ENCODE data around the gene CCDC30. TPM values are rescaled to one million over a fixed set of nuclear protein-coding genes. Genes with fewer than 3 reads are reported as not detected.
A peak's percentile ranks its signal among the peaks of the same experiment; 100 is the strongest.
"Not testable (repeated sequence)": the region's sequence is repeated elsewhere in the genome, so short reads cannot be mapped to it uniquely, and the experiment has no call there.

CCDC30 gene
- total and polyA plus RNA-seq, 4 experiments from 2014 or later: 2.5 to 7.1 (median 5.2) TPM

GRCh38 chr1:42469727-42470126, 6.6 kb downstream of the CCDC30 start:
- Histone ChIP-seq H3K27ac (ENCODE audit: low read depth, low read length) (no peak overlapping the region), H3K4me1 (ENCODE audit: insufficient read depth, low read length) (no peaks in the 10 kb centered on the region), H3K9me3 (ENCODE audit: control insufficient read depth in 1 of 2, low read length in 2 of 2) (no peaks in the 10 kb centered on the region), H3K36me3 (ENCODE audit: insufficient read depth, low read length) (no peaks in the 10 kb centered on the region), H3K27me3 (ENCODE audit: insufficient read depth, low read length) (no peaks in the 10 kb centered on the region), H3K4me3 (ENCODE audit: low read length in 2 of 2) (no peak overlapping the region)
- Mint-ChIP-seq H3K9me3 (no peaks in the 10 kb centered on the region), H3K27ac (no peak overlapping the region), H3K4me3 (no peak overlapping the region), H3K4me1 (no peaks in the 10 kb centered on the region), H3K36me3 (peaks cover 4 to 11% of the 10 kb centered on the region in 2 donors), H3K27me3 (no peaks in the 10 kb centered on the region)
- ChIA-PET POLR2A (ENCODE audit: partially characterized antibody) (no interaction called here), CTCF (ENCODE audit: partially characterized antibody) (no interaction called here)
- intact Hi-C loops (cut with micrococcal nuclease): no loop called here
- DNase-seq: no peak

GRCh38 chr1:42476605-42477004, 13.5 kb downstream of the CCDC30 start:
- no peaks in the 10 kb centered on the region for H3K4me1 ChIP-seq (ENCODE audit: insufficient read depth, low read length)
- no peaks in the 10 kb centered on the region for H3K4me1 Mint-ChIP-seq
- H3K27me3 Mint-ChIP-seq: no peaks in the 10 kb centered on the region
- ChIA-PET CTCF (ENCODE audit: partially characterized antibody) (no interaction called here), POLR2A (ENCODE audit: partially characterized antibody) (no interaction called here)
- H3K27me3 ChIP-seq (ENCODE audit: insufficient read depth, low read length): no peaks in the 10 kb centered on the region
- no peaks in the 10 kb centered on the region for H3K9me3 ChIP-seq (ENCODE audit: control insufficient read depth in 1 of 2, low read length in 2 of 2)
- no peak overlapping the region for H3K27ac Mint-ChIP-seq
- H3K36me3 Mint-ChIP-seq: peaks cover 3 to 12% of the 10 kb centered on the region in 2 donors
- no peak overlapping the region for H3K4me3 ChIP-seq (ENCODE audit: low read length in 2 of 2)
- intact Hi-C loops (cut with micrococcal nuclease): no loop called here
- H3K36me3 ChIP-seq (ENCODE audit: insufficient read depth, low read length): no peaks in the 10 kb centered on the region
- H3K27ac ChIP-seq (ENCODE audit: low read depth, low read length): no peak overlapping the region
- DNase-seq: no peak
- H3K9me3 Mint-ChIP-seq: no peaks in the 10 kb centered on the region
- no peak overlapping the region for H3K4me3 Mint-ChIP-seq

- POLR2A ChIA-PET (ENCODE audit: partially characterized antibody); H3K4me3 Mint-ChIP-seq; H3K9me3 Mint-ChIP-seq; H3K4me1 ChIP-seq (ENCODE audit: insufficient read depth, low read length); H3K27me3 ChIP-seq (ENCODE audit: insufficient read depth, low read length); H3K4me1 Mint-ChIP-seq; intact Hi-C loops (cut with micrococcal nuclease); H3K9me3 ChIP-seq (ENCODE audit: control insufficient read depth in 1 of 2, low read length in 2 of 2); DNase-seq; H3K4me3 ChIP-seq (ENCODE audit: low read length in 2 of 2); H3K27me3 Mint-ChIP-seq; CTCF ChIA-PET (ENCODE audit: partially characterized antibody); H3K27ac ChIP-seq (ENCODE audit: low read depth, low read length); H3K36me3 ChIP-seq (ENCODE audit: insufficient read depth, low read length): not testable (repeated sequence)
- Mint-ChIP-seq H3K36me3 (peaks cover 3 to 12% of the 10 kb centered on the region in 2 donors), H3K27ac (peak overlapping the region in 1 of 7 donors; percentile 0)
These were observed 14.3 kb downstream of the CCDC30 start for GRCh38 chr1:42477354-42477753.

GRCh38 chr1:42477775-42478174, 14.7 kb downstream of the CCDC30 start:
- Mint-ChIP-seq H3K4me3 (no peak overlapping the region), H3K27me3 (no peaks in the 10 kb centered on the region), H3K27ac (peak overlapping the region in 1 of 7 donors; percentile 0), H3K36me3 (peaks cover 7 to 12% of the 10 kb centered on the region in 2 donors), H3K9me3 (no peaks in the 10 kb centered on the region), H3K4me1 (no peaks in the 10 kb centered on the region)
- no peaks in the 10 kb centered on the region for H3K4me1 ChIP-seq (ENCODE audit: insufficient read depth, low read length)
- H3K9me3 ChIP-seq (ENCODE audit: control insufficient read depth in 1 of 2, low read length in 2 of 2): no peaks in the 10 kb centered on the region
- no peaks in the 10 kb centered on the region for H3K27me3 ChIP-seq (ENCODE audit: insufficient read depth, low read length)
- H3K27ac ChIP-seq (ENCODE audit: low read depth, low read length): no peak overlapping the region
- H3K4me3 ChIP-seq (ENCODE audit: low read length in 2 of 2): no peak overlapping the region
- DNase-seq: no peak
- POLR2A ChIA-PET (ENCODE audit: partially characterized antibody): no interaction called here
- H3K36me3 ChIP-seq (ENCODE audit: insufficient read depth, low read length): no peaks in the 10 kb centered on the region
- intact Hi-C loops (cut with micrococcal nuclease): no loop called here
- CTCF ChIA-PET (ENCODE audit: partially characterized antibody): no interaction called here

- Mint-ChIP-seq H3K36me3 (peaks cover 10 to 12% of the 10 kb centered on the region in 2 donors), H3K4me3 (no peak overlapping the region), H3K27ac (no peak overlapping the region), H3K27me3 (no peaks in the 10 kb centered on the region), H3K4me1 (no peaks in the 10 kb centered on the region), H3K9me3 (no peaks in the 10 kb centered on the region)
- Histone ChIP-seq H3K4me1 (ENCODE audit: insufficient read depth, low read length) (no peaks in the 10 kb centered on the region), H3K9me3 (ENCODE audit: control insufficient read depth in 1 of 2, low read length in 2 of 2) (no peaks in the 10 kb centered on the region), H3K4me3 (ENCODE audit: low read length in 2 of 2) (no peak overlapping the region), H3K27me3 (ENCODE audit: insufficient read depth, low read length) (no peaks in the 10 kb centered on the region), H3K27ac (ENCODE audit: low read depth, low read length) (no peak overlapping the region), H3K36me3 (ENCODE audit: insufficient read depth, low read length) (no peaks in the 10 kb centered on the region)
- CTCF ChIA-PET (ENCODE audit: partially characterized antibody): no interaction called here
- intact Hi-C loops (cut with micrococcal nuclease): no loop called here
- no peak for DNase-seq
- POLR2A ChIA-PET (ENCODE audit: partially characterized antibody): no interaction called here
These were observed 16.5 kb downstream of the CCDC30 start for GRCh38 chr1:42479621-42480020.

GRCh38 chr1:42480921-42481320, 17.8 kb downstream of the CCDC30 start:
- no peak overlapping the region for H3K4me3 Mint-ChIP-seq
- no peaks in the 10 kb centered on the region for H3K9me3 Mint-ChIP-seq
- H3K27me3 Mint-ChIP-seq: no peaks in the 10 kb centered on the region
- intact Hi-C loops (cut with micrococcal nuclease): no loop called here
- ChIA-PET CTCF (ENCODE audit: partially characterized antibody) (no interaction called here), POLR2A (ENCODE audit: partially characterized antibody) (no interaction called here)
- no peak for DNase-seq
- Histone ChIP-seq H3K4me3 (ENCODE audit: low read length in 2 of 2) (no peak overlapping the region), H3K27me3 (ENCODE audit: insufficient read depth, low read length) (no peaks in the 10 kb centered on the region), H3K27ac (ENCODE audit: low read depth, low read length) (no peak overlapping the region), H3K9me3 (ENCODE audit: control insufficient read depth in 1 of 2, low read length in 2 of 2) (no peaks in the 10 kb centered on the region), H3K36me3 (ENCODE audit: insufficient read depth, low read length) (no peaks in the 10 kb centered on the region), H3K4me1 (ENCODE audit: insufficient read depth, low read length) (no peaks in the 10 kb centered on the region)
- peak overlapping the region in 1 of 7 donors; percentile 53 for H3K27ac Mint-ChIP-seq
- H3K4me1 Mint-ChIP-seq: no peaks in the 10 kb centered on the region
- H3K36me3 Mint-ChIP-seq: peaks cover 10 to 18% of the 10 kb centered on the region in 2 donors

GRCh38 chr1:42482635-42483153, 19.6 kb downstream of the CCDC30 start:
- Histone ChIP-seq H3K36me3 (ENCODE audit: insufficient read depth, low read length) (no peaks in the 10 kb centered on the region), H3K4me1 (ENCODE audit: insufficient read depth, low read length) (no peaks in the 10 kb centered on the region), H3K9me3 (ENCODE audit: control insufficient read depth in 1 of 2, low read length in 2 of 2) (no peaks in the 10 kb centered on the region), H3K27me3 (ENCODE audit: insufficient read depth, low read length) (no peaks in the 10 kb centered on the region), H3K4me3 (ENCODE audit: low read length in 2 of 2) (no peak overlapping the region), H3K27ac (ENCODE audit: low read depth, low read length) (no peak overlapping the region)
- POLR2A ChIA-PET (ENCODE audit: partially characterized antibody): no interaction called here
- H3K36me3 Mint-ChIP-seq: peaks cover 10 to 29% of the 10 kb centered on the region in 2 donors
- CTCF ChIA-PET (ENCODE audit: partially characterized antibody): no interaction called here
- H3K27ac Mint-ChIP-seq: no peak overlapping the region
- intact Hi-C loops (cut with micrococcal nuclease): no loop called here
- no peaks in the 10 kb centered on the region for H3K9me3 Mint-ChIP-seq
- H3K4me3 Mint-ChIP-seq: no peak overlapping the region
- H3K4me1 Mint-ChIP-seq: no peaks in the 10 kb centered on the region
- DNase-seq: no peak
- no peaks in the 10 kb centered on the region for H3K27me3 Mint-ChIP-seq

- H3K4me3 ChIP-seq (ENCODE audit: low read length in 2 of 2): no peak overlapping the region
These were observed 21.3 kb downstream of the CCDC30 start for GRCh38 chr1:42484382-42484781.

More at GRCh38 chr1:42484382-42484781, 21.3 kb downstream of the CCDC30 start:
- no peaks in the 10 kb centered on the region for H3K9me3 Mint-ChIP-seq
- Histone ChIP-seq H3K4me1 (ENCODE audit: insufficient read depth, low read length) (no peaks in the 10 kb centered on the region), H3K36me3 (ENCODE audit: insufficient read depth, low read length) (no peaks in the 10 kb centered on the region), H3K27me3 (ENCODE audit: insufficient read depth, low read length) (no peaks in the 10 kb centered on the region), H3K9me3 (ENCODE audit: control insufficient read depth in 1 of 2, low read length in 2 of 2) (no peaks in the 10 kb centered on the region), H3K27ac (ENCODE audit: low read depth, low read length) (no peak overlapping the region)
- ChIA-PET POLR2A (ENCODE audit: partially characterized antibody) (no interaction called here), CTCF (ENCODE audit: partially characterized antibody) (no interaction called here)
- H3K36me3 Mint-ChIP-seq: peaks cover 9 to 30% of the 10 kb centered on the region in 2 donors
- H3K27ac Mint-ChIP-seq: no peak overlapping the region
- no peak overlapping the region for H3K4me3 Mint-ChIP-seq
- no peaks in the 10 kb centered on the region for H3K27me3 Mint-ChIP-seq
- intact Hi-C loops (cut with micrococcal nuclease): no loop called here
- DNase-seq: no peak
- H3K4me1 Mint-ChIP-seq: no peaks in the 10 kb centered on the region

Data from CD4-positive, alpha-beta memory T cell (primary cell).